A549 (cell line): Measurements from ENCODE around the gene ADARB1. TPM values are rescaled to one million over a fixed set of nuclear protein-coding genes. Genes with fewer than 3 reads are reported as not detected.

Source experiments
- ATAC-seq, 2 experiments: fragments of 200-7000 bp in 1 of 2; fragments of >200 bp in 1 of 2; cut with Nextera tagmentation in 1 of 2; cut with Tn5 transposase in 1 of 2; 3 replicates each; pipeline versions ENCODE4 v1.8.0 to v1.9.1; 2018 to 2020; ENCODE audit warnings: mild to moderate bottlenecking in 1 of 2, moderate library complexity in 1 of 2
- CTCF ChIA-PET: fragments of 300-600 bp; sonication (Branson Sonifier 250); formaldehyde crosslinking; extraction: SDS; loops from one replicate; lab custom pipeline; 2021; ENCODE audit warnings: antibody characterized with exemption, inconsistent platforms; lab: Yijun Ruan, JAX
- POLR2A ChIA-PET: fragments of 350-600 bp; formaldehyde crosslinking; extraction: SDS; loops from one replicate; lab custom pipeline; 2021; ENCODE audit warnings: antibody characterized with exemption, inconsistent platforms; lab: Yijun Ruan, JAX
- DNase-seq, 2 experiments: peaks; one replicate each; pipeline versions ENCODE4 v3.0.0 to v3.0.0-alpha.2; 2011 to 2016; ENCODE audit warnings: low read depth in 1 of 2, low spot score in 1 of 2
- FAIRE-seq: peaks from 2 replicates; lab custom pipeline; 2011; peaks lifted over from hg19 to GRCh38; lab: Jason Lieb, UNC
- H3K27ac ChIP-seq, 2 experiments: fragments of >200 bp; sonication (Bioruptor Twin); formaldehyde crosslinking; 3 replicates each; pipeline ENCODE4 v1.5.1; 2016 to 2017
- H3K4me1 ChIP-seq: fragments of >200 bp; sonication (Bioruptor Twin); formaldehyde crosslinking; 3 replicates; pipeline ENCODE4 v1.6.1; 2016
- H3K4me2 ChIP-seq: fragments of >200 bp; sonication (Bioruptor Twin); formaldehyde crosslinking; 3 replicates; pipeline ENCODE4 v1.6.1; 2016
- H3K4me3 ChIP-seq: fragments of >200 bp; sonication (Bioruptor Twin); formaldehyde crosslinking; 3 replicates; pipeline ENCODE4 v1.5.1; 2016
- H3K9me3 ChIP-seq: fragments of >200 bp; sonication (Bioruptor Twin); formaldehyde crosslinking; 3 replicates; pipeline ENCODE4 v1.6.1; 2016
- BCL3 ChIP-seq: fragments of >200 bp; sonication (Bioruptor Twin); formaldehyde crosslinking; IDR thresholded peaks from 3 replicates; pipeline ENCODE4 v1.6.1; 2016
- BHLHE40 ChIP-seq: IDR thresholded peaks from 2 replicates; pipeline ENCODE4 v1.6.1; 2012; ENCODE audit warnings: low read depth, low read length, inconsistent platforms
- CHD4 ChIP-seq: fragments of 200-600 bp; sonication (generic); IDR thresholded peaks from 2 replicates; pipeline ENCODE4 v1.6.1; 2016; ENCODE audit warnings: antibody characterized with exemption, mild to moderate bottlenecking, borderline replicate concordance
- EHF ChIP-seq: fragments of 250-450 bp; sonication (Bioruptor Pico); IDR thresholded peaks from 2 replicates; pipeline ENCODE4 v1.5.0; 2020; ENCODE audit warnings: mild to moderate bottlenecking
- EHMT2 ChIP-seq: fragments of 200-600 bp; sonication (generic); IDR thresholded peaks from 2 replicates; pipeline ENCODE4 v1.6.1; 2016; ENCODE audit warnings: antibody characterized with exemption, low read depth, mild to moderate bottlenecking, moderate library complexity
- FOSL2 ChIP-seq, 2 experiments: fragments of 450-650 bp in 1 of 2; fragments of >200 bp in 1 of 2; sonication (Bioruptor Twin) in 1 of 2; formaldehyde crosslinking; IDR thresholded peaks; 2 replicates each; pipeline versions ENCODE4 v1.5.0 to v1.6.1; 2016 to 2020; ENCODE audit warnings: mild to moderate bottlenecking in 1 of 2, moderate library complexity in 1 of 2
- FOXS1 ChIP-seq: fragments of 250-450 bp; sonication (Bioruptor Pico); IDR thresholded peaks from 2 replicates; pipeline ENCODE4 v1.5.0; 2020; ENCODE audit warnings: mild to moderate bottlenecking, moderate library complexity
- GATA3 ChIP-seq: IDR thresholded peaks from 2 replicates; pipeline ENCODE4 v1.6.1; 2012; ENCODE audit warnings: borderline replicate concordance
- HES2 ChIP-seq: fragments of >200 bp; sonication (Bioruptor Twin); formaldehyde crosslinking; IDR thresholded peaks from 2 replicates; pipeline ENCODE4 v1.6.1; 2016
- HOXA7 ChIP-seq: fragments of 250-450 bp; sonication (Bioruptor Pico); IDR thresholded peaks from 2 replicates; pipeline ENCODE4 v1.5.0; 2020; ENCODE audit warnings: mild to moderate bottlenecking, moderate library complexity
- MAFK ChIP-seq: fragments of 450-650 bp; IDR thresholded peaks from 2 replicates; pipeline ENCODE4 v1.6.1; 2014; ENCODE audit not compliant: partially characterized antibody
- MYC ChIP-seq: IDR thresholded peaks from 2 replicates; pipeline ENCODE4 v1.6.1; 2012; ENCODE audit warnings: mild to moderate bottlenecking, inconsistent platforms, low read length, improper control_type of control experiment, borderline replicate concordance
- NFE2L2 ChIP-seq: fragments of 150-350 bp; conservative IDR thresholded peaks from 2 replicates; pipeline ENCODE4 v1.6.1; 2014; ENCODE audit warnings: low read length
- NPAS2 ChIP-seq: fragments of 250-450 bp; sonication (Bioruptor Pico); IDR thresholded peaks from 2 replicates; pipeline ENCODE4 v1.8.0; 2022; ENCODE audit warnings: mild to moderate bottlenecking, moderate library complexity, borderline replicate concordance
- REST ChIP-seq: fragments of 200-600 bp; sonication (generic); IDR thresholded peaks from 2 replicates; pipeline ENCODE4 v1.6.1; 2016; ENCODE audit warnings: antibody characterized with exemption, mild to moderate bottlenecking, moderate library complexity
- RFX5 ChIP-seq: fragments of 450-650 bp; IDR thresholded peaks from 2 replicates; pipeline ENCODE4 v1.7.1; 2014; ENCODE audit warnings: antibody characterized with exemption, mild to moderate bottlenecking, moderate library complexity
- SREBF2 ChIP-seq: fragments of 450-650 bp; IDR thresholded peaks from 2 replicates; pipeline ENCODE4 v1.6.1; 2014; ENCODE audit warnings: mild to moderate bottlenecking, moderate library complexity
- TFCP2L1 ChIP-seq: fragments of 250-450 bp; sonication (Bioruptor Pico); IDR thresholded peaks from 2 replicates; pipeline ENCODE4 v1.5.0; 2021; ENCODE audit warnings: mild to moderate bottlenecking
- TP53 ChIP-seq: fragments of 250-450 bp; sonication (Bioruptor Pico); IDR thresholded peaks from 2 replicates; pipeline ENCODE4 v1.5.0; 2021; ENCODE audit warnings: mild to moderate bottlenecking, moderate library complexity
- ZFP36 ChIP-seq: fragments of 450-650 bp; IDR thresholded peaks from 2 replicates; pipeline ENCODE4 v1.6.1; 2014; ENCODE audit warnings: borderline replicate concordance; ENCODE audit not compliant: partially characterized antibody
- ZNF302 ChIP-seq: fragments of 250-450 bp; sonication (Bioruptor Pico); IDR thresholded peaks from 2 replicates; pipeline ENCODE4 v1.9.0; 2021; ENCODE audit warnings: inconsistent platforms, mild to moderate bottlenecking, moderate library complexity
- ZSCAN20 ChIP-seq: fragments of 250-450 bp; sonication (Bioruptor Pico); IDR thresholded peaks from 2 replicates; pipeline ENCODE4 v1.8.0; 2022; ENCODE audit warnings: mild to moderate bottlenecking, moderate library complexity
- WGBS: methylation state at CpG from one replicate; pipeline ENCODE4 v1.1.6; 2017; ENCODE audit errors: missing lambda C conversion rate; 5-methylcytosine and 5-hydroxymethylcytosine counted together
- polyA plus RNA-seq, 4 experiments: library from polyadenylated mRNA; depleted of rRNA in 3 of 4; stranded (reverse); fragments of >200 nt; fragmentation: RNase III in 1 of 4; extraction: RNeasy Plus Mini Kit Qiagen cat#74134 plus additional on column Dnase treatment in 1 of 4; gene quantifications; 2 replicates in 3 of 4; 3 replicates in 1 of 4; pipeline ENCODE4 v1.2.3, GENCODE V29; 2011 to 2017

Gene ADARB1
- polyA plus RNA-seq, 2 of the 4 experiments (the other 2 are of a cell fraction) = 3.2 to 5.7 TPM

GRCh38 chr21:45056917-45057560, 17.3 kb upstream of the ADARB1 start (continued):
- no peak for TF ChIP-seq RFX5
- TF ChIP-seq, all 56 proteins: peak for 0

- CTCF ChIA-PET = interaction anchor here (0.8 kb wide), 1 partner anchor 83 kb away, joined by 5 read pairs; no protein-coding TSS in a partner anchor
- no peak for FAIRE-seq
Measured at GRCh38 chr21:45057886-45058285, 16.5 kb upstream of the ADARB1 start.

GRCh38 chr21:45059121-45059520, 15.3 kb upstream of the ADARB1 start:
- ATAC-seq = no peak
- no peak overlapping the region for H3K27ac ChIP-seq
- 71% methylated on average over 3 of the region's 4 CpGs for WGBS
- no peak overlapping the region for H3K4me2 ChIP-seq
- 0 out of 3 replicates have a peak, but pooled peaks cover 4% of the 10 kb centered on the region for H3K9me3 ChIP-seq
- no peaks in the 10 kb centered on the region for H3K4me1 ChIP-seq
- POLR2A ChIA-PET = no interaction called here
- CTCF ChIA-PET = no interaction called here
- FAIRE-seq = no peak
- H3K4me3 ChIP-seq = no peak overlapping the region
- TF ChIP-seq HES2 (no peak), EHF (CRISPR knock-in tag) (no peak), ZSCAN20 (CRISPR knock-in tag) (no peak), NFE2L2 (no peak), REST (no peak), TP53 (CRISPR knock-in tag) (no peak), BCL3 (no peak), EHMT2 (no peak), ZFP36 (no peak), MYC (no peak), HOXA7 (CRISPR knock-in tag) (no peak)
- TF ChIP-seq, all 56 proteins: peak for 0
- no peak for DNase-seq

More at GRCh38 chr21:45057886-45058285, 16.5 kb upstream of the ADARB1 start:
- H3K9me3 ChIP-seq = no peaks in the 10 kb centered on the region
- no peaks in the 10 kb centered on the region for H3K4me1 ChIP-seq
- ATAC-seq = no peak
- no peak overlapping the region for H3K27ac ChIP-seq
- no peak for TF ChIP-seq CHD4
- no peak for TF ChIP-seq GATA3
- TF ChIP-seq HES2 = no peak
- no peak for TF ChIP-seq FOSL2 (IDR thresholded peaks at IDR 0.05)
- no peak for TF ChIP-seq FOSL2 (CRISPR knock-in tag; IDR thresholded peaks at IDR 0.05)
- TF ChIP-seq ZNF302 (CRISPR knock-in tag) = no peak
- TF ChIP-seq SREBF2 = no peak
- no peak for TF ChIP-seq TFCP2L1 (CRISPR knock-in tag)
- no peak for TF ChIP-seq BHLHE40
- no peak for TF ChIP-seq TP53 (CRISPR knock-in tag)
- no peak for TF ChIP-seq FOXS1
- no peak for TF ChIP-seq MAFK
- TF ChIP-seq NPAS2 (CRISPR knock-in tag) = no peak
- no peak overlapping the region for H3K4me2 ChIP-seq
- POLR2A ChIA-PET = no interaction called here
- WGBS = 82% methylated on average over 14 of the region's 14 CpGs
- DNase-seq = no peak
- H3K4me3 ChIP-seq = no peak overlapping the region
